CD4-positive, alpha-beta T cell treated with Interferon alpha-2 for 1 hour (primary cell): ENCODE data around the gene MPND.
A peak's percentile ranks its signal among the peaks of the same experiment; 100 is the strongest.

ENCODE experiments used
- DNase-seq, 2 donors: peaks; one replicate each; pipeline ENCODE4 v3.0.0-alpha.2; 2020 to 2022

The MPND gene, protein sequence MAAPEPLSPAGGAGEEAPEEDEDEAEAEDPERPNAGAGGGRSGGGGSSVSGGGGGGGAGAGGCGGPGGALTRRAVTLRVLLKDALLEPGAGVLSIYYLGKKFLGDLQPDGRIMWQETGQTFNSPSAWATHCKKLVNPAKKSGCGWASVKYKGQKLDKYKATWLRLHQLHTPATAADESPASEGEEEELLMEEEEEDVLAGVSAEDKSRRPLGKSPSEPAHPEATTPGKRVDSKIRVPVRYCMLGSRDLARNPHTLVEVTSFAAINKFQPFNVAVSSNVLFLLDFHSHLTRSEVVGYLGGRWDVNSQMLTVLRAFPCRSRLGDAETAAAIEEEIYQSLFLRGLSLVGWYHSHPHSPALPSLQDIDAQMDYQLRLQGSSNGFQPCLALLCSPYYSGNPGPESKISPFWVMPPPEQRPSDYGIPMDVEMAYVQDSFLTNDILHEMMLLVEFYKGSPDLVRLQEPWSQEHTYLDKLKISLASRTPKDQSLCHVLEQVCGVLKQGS

DNA sequence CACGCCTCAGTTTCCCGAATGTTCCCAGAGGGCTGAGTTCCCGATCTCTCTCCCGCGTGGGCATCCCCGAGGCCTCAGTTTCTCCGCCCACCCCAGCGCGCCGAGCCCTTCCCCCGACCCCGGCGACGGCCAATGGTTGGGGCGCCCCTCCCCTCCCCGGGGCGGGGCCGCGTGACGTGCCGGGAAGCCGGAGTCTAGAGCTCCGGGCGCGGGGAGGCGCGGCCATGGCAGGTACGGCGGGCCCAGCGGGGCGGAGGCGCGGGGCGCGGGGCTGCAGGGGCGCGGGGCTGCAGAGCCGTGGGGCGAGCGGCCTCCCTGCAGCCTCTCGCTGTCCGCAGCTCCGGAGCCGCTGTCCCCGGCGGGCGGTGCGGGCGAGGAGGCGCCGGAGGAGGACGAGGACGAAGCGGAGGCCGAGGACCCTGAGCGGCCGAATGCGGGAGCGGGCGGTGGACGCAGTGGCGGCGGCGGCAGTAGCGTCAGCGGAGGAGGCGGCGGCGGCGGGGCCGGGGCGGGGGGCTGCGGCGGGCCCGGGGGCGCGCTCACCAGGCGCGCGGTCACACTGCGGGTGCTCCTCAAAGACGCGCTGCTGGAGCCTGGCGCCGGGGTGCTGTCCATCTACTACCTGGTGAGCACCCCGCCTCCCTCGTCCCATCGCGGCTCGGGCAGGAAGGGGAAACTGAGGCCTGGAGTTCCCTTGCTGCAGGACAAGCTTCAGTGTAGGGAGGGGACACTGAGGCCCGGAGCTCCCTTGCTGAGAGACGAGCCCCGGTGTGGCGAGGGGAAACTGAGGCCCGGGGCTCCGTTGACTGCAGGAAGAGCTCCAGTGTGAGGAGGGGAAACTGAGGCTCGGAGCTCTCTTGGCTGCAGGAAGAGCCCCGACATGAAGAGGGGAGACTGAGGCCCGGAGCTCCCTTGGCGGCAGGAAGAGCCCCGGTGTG lies at the start of gene MPND:
MPND (plus strand) TSS at position 193 of the 938 bp plus-strand sequence; CDS start at position 225, 32 bp downstream.
- peak; percentile 85 to 92 for DNase-seq

DNA sequence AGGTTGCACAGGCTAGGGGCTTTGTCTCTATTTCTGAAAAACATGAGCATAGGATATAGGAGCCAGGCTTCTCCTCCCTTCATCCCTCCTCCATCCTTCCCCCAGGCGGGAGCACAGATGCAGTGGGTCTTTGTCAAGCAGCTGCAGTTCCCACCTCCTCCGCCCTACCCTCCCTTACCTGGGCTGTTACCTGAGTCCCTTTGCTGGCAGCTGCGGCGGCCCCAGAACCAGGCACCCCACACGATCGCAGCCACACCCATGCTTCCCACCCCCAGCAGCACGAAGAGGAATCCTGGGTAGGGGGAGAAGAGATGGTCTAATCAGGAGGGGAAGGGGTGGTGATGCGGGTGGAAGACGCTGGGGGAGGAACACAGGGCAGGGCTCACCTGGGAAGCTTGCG lies 49.0 kb upstream of the MPND start:
- no peak for DNase-seq

DNA sequence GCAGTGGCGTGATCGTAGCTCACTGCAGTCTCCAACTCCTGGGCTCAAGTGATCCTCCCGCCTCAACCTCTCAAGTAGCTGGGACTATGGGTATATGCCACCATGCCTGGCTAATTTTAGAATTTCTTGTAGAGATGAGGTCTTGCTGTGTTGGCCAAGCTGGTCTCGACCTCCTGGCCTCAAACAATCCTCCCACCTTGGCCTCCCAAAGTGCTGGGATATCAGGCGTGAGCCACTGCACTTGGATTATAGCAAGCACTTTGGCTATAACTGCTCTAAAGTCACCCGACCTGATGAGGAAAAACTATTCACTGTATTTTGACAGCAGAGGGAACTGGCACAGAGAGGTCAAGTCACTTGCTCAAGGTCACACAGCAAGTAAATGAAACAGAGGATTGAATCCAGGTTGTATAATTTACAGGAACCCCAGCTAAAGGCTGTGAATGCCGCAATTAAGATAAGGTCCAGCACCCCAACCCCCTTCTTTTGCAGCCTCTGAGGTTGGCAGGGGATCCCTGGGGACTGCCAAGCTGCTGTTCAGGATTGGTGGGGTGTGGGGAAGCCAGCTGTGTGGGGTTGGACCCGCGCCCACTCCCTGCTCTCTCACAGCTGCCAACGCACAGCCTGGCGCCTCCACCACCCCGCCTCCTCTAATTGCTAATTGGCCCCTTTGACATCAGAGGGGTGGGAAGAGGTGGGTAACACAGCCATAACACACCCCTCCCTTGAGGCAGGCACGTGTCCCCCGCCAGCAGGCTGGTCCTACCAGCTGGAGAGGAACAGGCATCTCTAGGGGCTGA lies 47.2 kb upstream of the MPND start:
- no peak for DNase-seq

DNA sequence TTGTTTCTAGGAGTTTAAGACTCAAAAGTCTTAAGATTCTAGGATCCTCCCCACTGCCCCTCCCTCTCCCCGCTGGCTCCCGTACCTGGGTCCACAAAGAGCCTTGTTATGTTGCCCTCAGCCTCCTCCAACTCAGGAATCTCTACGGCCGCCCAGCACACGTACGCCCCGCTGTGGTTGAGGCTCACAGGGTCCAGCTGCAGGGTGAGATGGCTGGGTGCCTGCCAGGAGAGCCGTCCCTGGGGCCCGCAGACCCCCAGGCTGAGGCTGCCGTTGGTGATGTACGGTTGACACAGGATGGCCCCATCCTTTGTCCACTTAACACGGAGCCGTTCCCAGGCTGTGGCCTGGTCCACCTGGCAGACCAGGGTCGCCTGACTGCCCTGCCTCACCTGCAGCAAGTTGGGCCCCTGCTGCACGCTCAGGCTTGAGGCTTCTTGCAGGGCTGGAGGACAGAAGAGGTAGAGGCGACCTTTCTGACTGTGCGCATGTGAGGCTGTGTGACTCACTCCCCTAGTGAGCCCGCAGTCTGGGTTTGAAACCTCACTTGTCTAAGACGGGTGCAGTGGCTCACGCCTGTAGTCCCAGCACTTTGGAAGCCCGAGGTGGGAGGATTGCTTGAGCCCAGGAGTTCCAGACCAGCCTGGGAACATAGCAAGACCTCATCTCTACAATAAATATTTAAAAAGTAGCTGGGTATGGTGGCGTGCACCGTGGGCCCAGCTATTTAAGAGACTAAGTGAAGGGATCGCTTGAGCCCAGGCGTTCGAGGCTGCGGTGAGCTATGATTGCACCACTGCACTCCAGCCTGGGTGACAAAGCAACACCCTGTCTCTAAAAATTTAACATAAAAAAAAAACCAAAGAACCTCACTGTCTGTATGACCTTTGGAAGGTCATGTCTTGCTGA lies 45.2 kb upstream of the MPND start:
- DNase-seq = no peak

DNA sequence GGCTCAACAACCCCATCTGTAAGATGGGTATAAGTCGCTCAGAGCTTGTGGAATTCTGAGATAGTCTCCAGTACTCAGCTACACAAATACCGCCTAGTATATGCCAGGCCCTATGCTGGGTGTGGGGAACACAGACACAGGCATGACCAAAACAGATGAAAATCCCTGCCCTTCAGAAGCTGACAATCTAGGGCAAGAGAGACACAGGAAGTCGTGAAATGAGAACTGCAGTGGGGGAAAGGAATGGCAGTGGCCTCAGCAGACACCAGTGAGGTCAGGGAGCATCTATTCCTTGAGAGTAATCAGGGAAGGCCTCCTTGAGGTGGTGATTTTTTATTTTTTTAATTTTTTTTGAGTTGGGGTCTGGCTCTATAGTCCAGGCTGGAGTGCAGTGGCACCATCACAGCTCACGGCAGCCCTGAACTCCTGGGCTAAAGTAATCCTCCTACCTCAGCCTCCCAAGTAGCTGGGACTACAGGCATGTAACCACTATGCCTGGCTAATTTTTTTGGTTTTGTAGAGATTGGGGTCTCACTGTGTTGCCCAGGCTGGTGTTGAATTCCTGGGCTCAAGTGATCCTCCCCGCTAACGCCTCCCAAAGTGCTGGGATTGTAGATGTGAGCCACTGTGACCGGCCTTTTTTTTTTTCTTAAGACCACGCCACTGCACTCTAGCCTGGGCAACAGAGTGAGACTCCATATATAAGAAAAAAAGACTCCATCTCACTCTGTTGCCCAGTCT lies 44.4 kb upstream of the MPND start:
- DNase-seq = no peak

DNA sequence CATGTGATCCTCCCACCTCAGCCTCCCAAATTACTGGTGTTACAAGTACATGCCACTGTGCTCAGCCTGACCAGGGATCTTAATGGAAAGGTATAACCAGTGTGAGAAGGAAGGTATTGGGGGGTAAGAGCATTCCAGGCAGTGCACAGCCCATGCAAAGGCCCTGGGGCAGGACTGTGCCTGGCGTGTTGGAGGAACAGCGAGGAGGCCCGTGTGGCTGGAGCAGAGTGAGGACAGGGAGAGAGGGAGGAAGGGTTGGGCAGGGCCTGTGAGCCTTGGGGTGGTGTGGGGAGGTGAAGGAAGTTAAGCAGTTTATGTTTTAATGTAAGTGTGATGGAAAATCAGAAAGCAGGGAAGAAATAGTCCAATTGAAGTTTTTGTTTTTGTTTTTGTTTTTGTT lies 42.8 kb upstream of the MPND start:
- DNase-seq = no peak

DNA sequence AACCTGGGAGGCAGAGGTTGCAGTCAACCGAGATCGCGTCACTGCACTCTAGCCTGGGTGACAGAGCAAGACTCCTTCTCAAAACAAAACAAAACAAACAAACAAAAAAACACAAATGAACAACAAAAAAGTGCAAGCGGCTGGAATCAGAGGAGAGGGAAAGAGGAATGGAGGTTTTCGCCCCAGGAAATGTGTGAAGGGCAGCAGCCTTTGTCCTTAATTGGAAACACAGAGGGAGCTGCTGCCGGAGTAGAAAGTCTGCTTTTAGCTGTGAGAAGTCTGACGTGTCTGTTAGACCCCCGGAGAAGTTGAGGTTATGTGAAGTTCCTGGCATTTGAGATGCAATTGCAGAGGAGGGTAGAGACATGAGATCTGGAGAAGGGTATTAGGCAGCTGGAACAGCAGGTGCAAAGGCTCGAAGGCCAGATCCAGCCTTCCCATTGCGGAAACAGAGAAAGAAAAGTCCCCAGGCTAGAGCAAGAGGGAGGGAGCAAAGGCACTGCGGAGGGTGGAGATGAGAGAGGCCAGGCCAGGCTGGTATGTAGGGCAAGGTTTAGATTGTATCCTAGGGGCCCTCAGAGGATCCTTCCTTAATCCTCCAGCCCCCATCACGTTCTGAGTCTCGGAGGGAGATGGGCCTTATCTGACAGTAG lies 41.6 kb upstream of the MPND start:
- DNase-seq = no peak

DNA sequence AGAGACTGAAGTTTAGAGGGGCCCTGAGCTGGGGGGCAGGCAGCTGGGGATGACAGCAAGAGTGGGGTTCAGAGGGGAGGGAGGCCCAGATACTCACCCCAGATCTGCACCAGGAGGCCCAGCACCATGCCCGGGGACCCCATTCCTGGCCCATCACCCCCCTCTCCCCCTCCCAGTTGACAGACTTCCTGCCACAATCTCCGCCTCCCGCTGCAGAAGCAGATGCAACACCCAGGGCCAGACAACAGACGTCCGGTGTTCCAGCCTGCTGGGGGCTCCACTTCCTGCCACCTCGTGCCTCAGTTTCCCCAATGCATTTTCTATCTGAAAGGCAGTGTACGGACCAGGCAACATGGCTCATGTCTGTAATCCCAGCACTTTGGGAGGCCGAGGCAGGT lies 41.1 kb upstream of the MPND start, which contains the start of gene TMIGD2:
TMIGD2 (minus strand) TSS at position 147 of the 398 bp plus-strand sequence; CDS start at position 143, 4 bp downstream.
- peak in 1 of 2 donors; percentile 17 for DNase-seq

DNA sequence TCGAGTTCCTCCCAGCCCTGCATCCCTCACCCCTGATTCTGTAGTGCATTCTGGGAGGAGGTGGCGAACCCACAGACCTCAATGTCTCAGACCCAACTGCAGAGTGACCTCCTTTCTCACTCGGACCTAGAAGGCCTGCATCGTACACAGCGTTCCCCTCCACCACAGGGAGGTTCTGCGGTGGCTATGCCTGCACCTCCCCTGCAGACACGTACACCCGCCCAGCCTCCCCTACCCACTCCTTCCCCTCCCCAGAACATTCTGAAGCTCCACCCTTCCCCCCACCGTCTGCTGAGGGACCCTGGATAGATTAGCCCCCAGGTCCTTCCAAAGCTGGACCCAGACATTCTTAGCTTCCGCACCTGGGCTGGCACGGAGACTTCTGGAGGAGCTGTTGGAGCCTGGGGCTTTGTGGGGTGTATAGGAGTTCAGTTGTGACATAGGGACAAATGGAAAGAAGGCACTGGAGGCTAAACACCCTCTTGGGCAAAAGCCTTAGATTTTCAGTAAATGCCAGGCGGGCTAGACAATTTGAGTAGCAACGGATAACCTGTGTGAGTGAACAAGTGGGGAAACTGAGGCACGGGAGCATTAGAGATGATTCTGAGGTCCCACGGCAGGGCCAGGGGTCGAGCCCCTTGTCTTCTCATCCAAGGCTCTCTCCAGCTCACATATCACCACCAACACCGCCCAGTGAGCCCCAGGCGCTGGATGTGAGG lies 39.4 kb upstream of the MPND start:
- no peak for DNase-seq

DNA sequence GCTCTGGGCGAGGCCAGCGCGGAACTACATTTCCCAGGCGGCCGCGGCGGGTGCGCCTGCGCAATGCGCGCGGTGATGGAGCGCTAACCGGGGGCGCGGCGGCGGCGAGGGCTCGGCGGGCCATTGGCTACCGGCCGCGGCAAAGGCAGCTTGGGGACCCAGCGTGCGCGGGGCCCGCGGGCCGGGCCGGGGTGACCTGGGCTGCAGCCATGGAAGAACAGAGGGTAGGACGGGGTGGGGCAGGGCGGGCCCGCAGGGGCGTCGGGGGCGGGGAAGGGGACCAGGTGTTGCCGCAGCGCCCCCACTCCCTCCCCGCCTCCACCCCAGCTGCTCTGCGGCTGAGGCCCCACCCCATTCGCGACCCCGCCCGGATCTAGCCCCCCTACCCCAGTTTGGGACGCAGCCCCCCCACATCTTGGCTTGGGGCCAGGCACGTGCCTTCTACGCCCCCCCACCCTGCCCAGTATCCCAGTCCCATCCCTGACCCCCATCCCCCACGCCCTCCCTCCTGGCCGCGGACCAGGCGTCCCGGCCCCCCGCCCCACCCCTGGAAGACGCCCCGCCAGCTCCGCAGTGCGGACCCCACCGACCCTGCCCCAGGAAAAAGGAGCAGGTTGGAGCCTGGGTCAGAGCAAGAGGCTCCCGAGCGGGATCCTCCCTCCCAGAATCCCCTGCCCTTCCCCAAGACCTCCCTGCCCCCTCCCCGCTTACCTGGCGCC lies 38.7 kb upstream of the MPND start, which contains the start of gene FSD1:
FSD1 (plus strand) TSS at position 61 of the 719 bp plus-strand sequence; CDS start at position 210, 149 bp downstream.
- peak; percentile 63 to 64 for DNase-seq

DNA sequence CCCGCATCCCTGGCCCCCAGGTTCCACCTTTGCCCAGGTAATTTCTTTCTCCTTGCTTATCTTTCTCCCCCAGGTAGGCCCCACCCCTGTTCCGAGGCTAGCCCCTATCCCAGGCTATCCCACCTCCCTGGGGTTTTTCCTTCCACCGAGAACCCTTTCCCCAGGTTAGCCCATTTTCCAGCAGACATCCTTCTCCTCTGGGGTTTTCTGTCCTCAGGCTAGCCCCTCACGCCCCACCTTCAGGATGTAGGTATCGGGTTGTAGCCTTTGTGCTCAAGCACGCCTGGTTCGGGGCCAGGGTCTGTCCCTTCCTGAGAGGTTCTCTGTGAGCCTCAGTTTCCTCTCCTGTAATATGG lies 38.1 kb upstream of the MPND start:
- DNase-seq = no peak

DNA sequence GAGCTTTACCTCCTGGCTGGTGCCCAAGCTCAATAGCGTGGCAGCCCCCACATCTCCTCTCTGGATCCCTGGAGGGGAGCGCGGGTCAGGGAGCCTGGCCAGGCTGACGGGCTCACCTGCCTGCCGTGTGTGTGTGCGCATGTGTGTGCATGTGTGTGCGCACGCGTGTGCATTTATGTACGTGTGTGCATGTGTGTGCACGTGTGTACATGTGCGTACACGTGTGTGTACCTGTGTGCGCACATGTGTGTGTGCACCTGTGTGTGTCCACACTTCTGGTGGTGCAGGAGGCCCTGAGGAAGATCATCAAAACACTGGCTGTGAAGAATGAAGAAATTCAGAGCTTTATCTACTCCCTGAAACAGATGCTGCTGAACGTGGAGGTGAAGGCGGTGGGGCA lies 37.7 kb upstream of the MPND start:
- DNase-seq = no peak

DNA sequence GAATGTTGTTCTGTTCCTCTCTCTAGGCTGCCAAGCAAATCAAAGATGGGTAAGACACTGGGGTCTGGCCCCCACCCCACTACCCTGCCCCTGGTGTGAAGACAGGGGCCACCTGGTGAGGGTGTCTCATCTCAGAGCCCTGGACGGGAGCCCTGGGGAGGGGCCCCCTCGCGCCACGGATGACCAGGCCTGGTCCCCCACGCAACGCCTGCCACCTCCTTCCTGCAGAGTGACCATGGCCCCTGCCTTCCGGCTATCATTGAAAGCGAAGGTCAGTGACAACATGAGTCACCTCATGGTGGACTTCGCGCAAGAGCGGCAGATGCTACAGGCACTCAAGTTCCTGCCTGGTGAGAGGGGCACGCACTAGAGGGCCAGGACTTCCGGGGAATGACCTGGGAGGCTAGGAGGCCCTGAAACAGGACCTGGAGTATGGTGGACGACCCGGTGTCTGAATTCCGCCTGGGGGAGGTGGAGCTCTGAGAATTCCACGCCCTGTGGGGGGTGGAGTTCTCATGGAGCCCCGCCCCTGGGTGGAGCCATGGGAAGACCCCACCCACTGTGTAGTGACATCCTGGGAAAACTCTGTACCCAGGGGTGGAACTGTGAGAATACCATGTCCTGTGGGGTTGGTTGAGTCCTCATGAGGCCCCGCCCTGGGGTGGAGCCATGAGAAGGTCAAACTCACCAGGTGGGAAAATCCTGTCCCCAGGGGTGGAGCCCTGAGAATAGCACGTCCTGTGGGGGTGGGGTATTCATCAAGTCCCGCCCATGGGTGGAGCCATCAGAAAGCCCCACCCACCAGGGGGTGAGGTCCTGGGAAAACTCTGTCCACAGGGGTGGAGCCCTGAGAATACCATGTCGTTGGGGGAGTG lies 32.9 kb upstream of the MPND start:
- no peak for DNase-seq

DNA sequence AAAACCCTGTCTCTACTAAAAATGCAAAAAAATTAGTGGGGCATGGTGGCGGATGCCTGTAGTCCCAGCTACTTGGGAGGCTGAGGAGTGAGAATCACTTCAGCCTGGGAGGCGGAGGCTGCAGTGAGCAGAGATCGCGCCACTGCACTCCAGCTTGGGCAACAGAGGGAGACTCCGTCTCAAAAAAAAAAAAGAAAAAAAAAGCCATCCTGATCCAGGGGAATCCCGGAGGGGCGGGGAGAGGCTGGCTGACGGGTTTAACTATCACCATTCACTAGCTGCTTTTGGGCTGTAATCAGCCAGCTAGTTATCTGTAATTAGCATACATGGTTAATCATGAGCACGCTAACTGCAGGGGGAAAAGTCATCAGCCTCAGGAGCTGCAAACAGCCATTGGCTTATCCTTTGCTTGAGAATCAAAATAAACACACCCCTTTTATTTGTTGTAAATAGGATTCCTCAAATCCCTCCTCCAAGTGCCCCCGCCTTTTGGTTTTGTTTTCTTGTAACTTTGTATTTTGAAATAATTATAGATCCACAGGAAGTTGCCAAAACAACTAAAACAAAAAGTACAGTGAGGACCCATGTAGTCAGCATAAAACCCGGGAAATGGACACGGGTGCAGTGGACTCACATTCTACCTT lies 29.4 kb upstream of the MPND start:
- DNase-seq = no peak

DNA sequence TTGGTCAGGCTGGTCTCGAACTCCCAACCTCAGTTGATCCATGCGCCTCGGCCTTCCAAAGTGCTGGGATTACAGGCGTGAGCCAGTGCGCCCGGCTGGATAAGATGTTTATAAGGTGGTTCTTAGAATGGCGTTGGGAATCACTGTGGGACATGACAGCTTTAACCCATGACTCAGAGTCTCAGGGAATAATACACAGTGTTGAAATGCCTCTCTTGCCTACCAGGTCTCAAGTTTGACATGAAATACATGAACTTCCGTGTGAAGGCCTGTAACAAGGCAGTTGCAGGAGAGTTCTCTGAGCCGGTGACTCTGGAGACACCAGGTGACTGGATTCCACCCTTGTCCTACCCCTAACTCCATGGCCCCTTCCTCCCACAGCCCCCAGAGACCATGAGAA lies 26.4 kb upstream of the MPND start:
- no peak for DNase-seq

DNA sequence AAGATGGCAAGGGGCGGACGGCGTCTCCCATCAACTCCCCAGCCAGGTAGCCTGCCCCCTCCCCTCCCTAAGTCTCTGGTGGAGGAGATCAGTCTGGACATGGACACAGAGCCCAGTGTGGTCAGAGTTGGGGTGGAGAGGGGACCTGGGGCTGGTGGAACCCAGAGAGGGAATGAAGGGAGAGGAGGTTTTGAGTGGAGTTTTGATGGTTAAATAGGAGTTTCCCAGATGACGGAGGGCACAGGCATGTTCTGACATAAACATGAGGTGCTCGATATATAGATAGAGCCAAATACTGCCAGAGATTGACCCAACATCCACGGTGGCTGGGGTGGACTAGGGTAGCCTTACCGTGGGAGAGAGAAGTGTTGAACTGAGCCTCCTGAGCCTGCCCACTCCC lies 24.9 kb upstream of the MPND start:
- no peak for DNase-seq

DNA sequence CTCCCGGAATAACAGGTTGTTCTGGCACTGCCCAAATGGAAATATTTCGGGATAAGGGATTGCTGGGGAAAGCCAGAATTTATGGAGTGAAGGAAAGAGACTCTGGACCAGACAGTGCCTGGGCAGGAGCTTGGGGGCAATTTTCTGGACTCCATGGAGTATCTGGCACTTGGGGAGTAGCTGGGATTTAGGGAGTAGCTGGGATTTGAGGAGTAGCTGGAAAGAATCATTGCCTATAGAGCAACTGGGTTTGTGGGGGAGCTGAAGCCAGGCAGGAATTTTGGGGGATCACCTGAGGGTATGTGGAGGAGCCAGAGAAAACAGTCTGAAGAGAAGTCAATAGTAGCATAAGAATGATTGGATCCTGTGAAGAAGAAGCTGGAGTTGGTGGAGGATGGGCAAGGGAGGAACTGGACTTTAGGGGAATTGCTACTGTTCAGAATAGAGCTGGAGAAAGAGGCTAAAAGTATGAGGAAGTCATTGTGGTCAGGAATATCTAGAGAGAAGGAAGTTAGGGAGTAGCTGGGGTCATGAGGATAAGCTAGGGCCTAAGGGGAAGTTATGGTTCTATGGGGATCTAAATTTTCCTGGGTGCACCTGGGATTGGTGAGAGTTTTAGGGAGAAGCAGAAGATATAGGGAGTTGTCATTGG lies 24.2 kb upstream of the MPND start:
- DNase-seq = no peak
